HG03095 (cell line): ENCODE results near the gene KPNA3.
"Not testable (repeated sequence)": the region's sequence is repeated elsewhere in the genome, so short reads cannot be mapped to it uniquely, and the experiment has no call there.

Source experiments
- ATAC-seq: cut with Tn5 transposase; IDR thresholded peaks from one replicate; pipeline ENCODE4 v1.9.1; 2021; ENCODE audit warnings: moderate library complexity; ENCODE audit not compliant: unreplicated experiment

The KPNA3 gene

DNA sequence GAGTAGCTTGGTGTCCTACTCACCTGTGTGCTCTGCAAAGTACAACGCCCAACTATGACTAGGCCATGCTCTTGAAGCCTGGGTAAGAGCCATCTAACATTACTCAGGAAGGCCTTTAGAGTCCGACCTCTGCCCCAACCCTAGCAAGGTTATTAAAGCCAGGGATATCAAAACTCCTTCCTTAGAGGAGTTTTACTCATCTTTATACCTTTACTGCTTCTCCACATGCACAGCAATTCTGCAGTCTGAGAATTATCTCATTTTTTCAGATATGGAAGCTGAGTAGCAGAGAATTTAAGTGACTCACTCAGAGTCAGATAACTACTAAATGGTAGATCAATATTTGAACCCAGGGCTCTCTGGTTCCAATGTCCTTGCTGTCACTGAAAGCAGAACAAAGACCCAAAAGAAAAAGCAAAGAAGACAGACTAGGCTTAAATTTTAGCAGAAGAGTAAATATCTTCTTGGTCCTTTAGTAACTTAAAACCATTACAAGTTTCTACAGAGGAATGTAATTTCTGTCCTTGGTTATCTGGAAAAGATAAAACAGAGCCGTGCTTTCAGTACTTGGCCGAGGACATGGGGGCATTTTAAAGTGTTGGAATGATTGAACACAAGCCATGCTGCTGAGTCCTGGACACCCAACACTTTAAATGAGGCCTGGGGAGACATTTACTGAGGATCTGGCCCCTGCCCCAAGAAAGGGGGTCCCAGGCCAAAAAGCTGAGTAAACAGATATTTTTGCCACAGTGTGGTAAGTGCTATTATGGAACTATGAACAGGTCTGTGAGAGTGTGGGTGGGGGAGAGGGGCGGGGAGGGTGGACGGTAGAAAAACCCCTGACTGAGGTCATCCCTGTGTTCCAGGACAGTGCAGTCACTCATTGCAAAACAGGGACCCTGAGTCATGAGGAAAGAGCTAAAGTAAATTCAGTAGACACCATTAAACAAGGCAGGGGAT is 18.4 kb upstream of the KPNA3 start:
- ATAC-seq: no peak

DNA sequence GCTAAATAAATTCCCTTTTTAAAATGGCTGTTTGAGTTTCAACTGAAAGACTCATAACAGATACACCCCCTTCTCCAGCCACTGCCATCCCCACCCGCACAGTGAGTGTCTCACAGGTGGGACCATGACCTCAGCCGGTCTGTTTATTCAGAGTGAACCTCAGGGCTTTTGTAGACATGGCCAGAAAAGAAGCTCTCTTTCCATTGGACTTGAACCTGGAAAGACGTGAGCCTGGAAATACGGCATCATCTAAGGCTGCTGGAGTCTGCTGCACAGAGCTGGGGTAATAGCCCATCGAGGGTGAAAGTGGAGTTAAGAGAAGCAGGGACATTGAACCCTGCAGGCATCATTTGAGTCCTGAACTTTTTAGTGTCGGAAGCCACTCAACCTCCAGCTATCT is 15.2 kb upstream of the KPNA3 start:
- ATAC-seq: no peak

DNA sequence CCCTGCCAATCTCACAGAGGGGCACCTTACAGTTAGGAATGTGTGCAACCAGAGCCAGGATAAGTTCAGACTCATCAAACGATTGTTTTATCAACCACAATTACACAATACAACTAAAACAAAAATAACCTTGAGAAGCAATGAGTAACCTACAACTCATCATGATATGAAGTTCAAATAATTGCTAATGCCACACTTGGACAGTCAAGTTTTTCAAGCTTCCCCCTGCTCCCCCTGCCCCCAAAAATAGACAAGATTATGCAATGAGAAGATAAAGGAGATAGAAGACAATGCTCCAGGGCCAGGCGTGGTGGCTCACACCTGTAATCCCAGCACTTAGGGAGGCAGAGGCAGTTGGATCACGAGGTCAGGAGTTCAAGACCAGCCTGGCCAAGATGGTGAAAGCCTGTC is 13.6 kb upstream of the KPNA3 start:
- no peak for ATAC-seq

DNA sequence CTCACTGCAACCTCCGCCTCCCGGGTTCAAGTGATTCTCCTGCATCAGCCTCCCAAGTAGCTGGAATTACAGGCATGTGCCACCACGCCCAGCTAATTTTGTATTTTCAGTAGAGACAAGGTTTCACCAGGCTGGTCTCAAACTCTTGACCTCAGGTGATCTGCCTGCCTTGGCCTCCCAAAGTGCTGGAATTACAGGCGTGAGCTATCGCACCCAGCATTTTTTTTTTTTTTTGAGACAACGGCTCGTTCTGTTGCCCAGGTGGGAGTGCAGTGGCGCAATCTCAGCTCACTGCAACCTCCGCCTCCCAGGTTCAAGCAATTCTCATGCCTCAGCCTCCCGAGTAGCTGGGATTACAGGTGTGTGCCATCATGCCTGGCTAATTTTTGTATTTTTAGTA is 10.6 kb upstream of the KPNA3 start:
- ATAC-seq: not testable (repeated sequence)

DNA sequence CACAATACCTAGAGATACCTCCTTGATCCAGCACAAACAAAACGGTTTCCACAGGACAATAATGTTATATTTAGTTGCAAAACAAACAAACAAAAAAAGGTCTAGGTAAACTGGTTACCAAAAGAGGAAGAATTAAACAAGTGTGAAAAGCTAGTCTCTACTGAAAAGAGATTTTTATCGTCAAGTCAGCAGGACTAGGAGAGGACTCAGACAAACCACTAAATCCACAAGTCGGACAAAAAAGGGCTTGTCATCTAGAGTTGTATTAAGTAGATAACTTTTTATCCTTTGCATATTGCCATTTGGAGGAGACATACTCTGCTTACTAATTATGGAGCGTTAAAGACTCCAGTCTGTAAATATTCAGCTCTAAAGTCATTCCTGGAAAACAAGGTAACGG is 9.9 kb upstream of the KPNA3 start:
- no peak for ATAC-seq

DNA sequence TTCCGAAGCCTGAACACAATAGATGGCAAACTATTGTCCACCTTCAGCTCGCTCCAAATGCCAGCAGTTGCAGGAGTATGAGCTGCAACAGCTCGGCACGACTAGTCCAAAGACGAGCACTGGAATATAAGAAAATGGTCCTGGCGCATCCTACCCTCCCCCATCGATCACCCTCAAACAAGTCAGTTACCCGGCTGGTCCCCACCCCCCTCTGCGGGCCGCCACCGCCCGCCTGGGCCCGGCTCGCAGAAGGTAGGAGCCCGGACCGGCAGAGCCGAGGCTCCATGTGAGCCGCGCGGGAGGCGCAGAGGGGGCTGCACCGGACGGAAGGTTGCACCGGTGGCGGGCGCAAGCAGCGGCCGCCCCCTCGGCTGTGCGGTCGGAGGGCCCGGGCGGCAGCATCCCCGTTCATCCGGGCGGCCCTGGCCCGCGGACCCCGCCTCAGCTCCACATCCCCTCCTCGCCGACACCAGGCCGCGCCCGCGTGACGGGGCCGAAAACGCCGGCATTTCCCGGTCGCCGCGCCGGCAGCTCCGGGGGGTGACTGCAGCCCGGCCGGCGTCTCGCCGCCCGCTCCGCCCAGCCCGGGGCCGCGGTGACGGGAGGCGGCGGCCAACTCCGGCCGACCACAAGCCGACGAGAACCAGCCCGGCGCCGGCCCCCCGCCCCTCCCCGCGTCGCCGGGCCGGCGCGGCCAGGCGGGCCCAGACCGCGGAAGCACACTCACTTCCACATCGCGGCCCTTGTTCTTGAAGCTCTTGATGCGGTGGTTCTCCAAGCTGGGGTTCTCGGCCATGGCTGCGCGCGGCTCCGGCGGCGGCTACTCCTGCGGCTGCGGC is 552 bp downstream of the KPNA3 start:
- peak; percentile 16 for ATAC-seq

DNA sequence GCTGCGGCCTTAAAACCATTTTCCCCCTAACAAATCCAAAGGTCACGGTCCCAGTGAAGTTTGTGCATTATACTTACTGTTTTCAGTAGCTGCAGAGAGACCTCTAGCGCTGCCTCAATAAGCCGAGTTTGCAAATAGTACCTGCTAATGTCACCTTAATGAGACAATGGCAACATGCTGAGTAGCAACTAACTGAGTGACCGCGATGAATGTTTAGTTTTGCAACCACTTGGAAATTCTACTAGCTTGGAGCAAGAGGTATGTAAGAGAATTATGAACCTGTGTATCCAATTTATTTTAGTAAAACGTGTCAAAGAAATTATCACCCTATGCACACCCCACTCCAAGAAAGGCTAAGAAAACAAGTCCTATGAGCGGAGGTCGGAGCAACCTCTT is 1.2 kb downstream of the KPNA3 start:
- ATAC-seq: peak; percentile 22

DNA sequence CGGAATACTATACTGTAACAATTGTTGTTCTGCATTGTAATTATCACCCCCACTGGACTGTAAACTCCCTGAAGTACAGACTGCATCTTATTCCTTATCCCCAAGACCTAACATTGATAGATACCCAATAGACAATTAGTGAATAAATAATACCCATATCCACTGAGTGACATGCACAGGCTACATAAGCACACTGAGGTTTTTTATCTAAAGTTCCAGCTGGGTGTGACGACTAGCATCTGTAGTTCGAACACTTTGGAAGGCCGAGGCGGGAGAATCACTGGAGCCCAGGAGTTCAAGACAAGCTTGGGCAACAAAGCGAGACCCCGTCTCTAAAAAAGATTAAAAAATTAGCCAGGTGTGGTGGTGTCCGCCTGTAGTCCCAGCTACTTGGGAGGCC is 2.5 kb downstream of the KPNA3 start:
- ATAC-seq: no peak

DNA sequence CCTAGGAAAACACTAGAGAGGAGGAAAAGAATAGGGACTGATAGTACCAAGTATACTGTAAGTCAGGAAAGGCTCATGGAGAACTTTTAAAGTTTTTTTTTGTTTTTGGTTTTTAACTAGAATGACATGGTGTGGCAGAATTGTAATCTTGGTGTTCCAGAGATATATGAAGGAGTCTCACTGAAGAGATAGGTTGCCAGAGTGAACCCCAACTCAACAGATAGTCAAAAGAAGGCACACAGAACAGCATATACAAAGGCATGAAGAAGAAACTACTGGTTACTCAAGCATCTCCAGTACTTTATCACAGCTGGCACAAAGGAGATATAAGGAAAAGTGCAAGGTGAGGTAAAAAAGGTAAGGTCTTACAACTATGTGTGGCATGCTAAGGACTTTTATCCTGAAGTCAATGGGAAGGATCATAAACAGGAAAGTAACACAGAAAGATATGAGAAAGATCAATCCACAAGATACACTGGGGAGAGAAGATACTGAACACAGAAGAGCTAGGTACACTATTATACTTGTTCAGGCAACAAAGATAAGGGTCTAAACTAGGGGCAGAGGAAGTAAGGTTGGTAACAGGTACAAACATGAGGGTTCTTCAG is 6.0 kb downstream of the KPNA3 start:
- ATAC-seq: no peak

DNA sequence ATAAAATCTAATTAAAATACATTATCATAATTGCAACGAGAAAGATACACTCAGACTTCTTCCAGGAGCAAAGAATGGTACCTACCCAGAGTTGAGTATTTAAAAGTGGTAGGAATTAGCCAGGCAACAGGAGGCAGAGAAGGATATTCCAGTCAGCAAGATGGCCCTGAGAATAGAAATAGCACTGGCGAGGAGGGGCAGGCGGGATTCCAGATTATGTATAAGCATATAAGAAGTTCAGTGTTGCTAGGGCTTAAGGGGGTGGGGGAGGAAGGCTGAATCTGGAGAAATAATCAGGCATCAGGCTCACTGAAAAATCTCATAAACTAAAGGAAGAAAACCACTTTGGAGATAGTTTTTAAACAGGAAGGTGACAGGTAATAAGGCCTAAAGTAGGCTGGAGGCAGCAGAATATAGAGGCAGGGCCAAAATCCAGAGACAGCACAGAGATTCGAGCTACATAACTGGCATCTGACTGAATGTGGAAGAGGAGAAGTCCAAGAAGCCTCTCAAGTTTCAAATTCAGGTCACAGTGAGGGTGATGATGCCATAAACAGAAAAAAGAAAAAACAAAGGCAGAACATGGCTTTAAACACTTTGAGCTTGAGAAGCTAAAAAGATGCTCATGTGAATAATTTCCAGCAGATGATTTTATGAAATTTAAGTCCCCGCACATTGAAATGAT is 7.5 kb downstream of the KPNA3 start:
- ATAC-seq: no peak

DNA sequence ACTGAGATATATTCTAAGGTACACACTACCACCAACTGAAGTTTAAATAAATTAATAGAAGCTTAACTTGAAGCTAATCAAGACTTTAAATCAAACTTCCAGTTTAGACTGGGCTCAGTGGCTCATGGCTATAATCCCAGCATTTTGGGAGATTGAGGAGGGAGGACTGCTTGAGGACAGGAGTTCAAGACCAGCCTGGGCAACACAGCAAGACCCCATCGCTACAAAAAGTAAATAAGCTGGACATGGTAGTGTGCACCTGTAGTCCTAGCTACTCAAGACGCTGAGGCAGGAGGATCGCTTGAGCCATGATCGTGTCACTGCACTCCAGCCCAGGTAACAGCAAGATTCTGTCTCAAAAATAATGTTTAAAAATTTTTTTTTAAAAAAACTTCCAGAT is 8.6 kb downstream of the KPNA3 start:
- no peak for ATAC-seq

DNA sequence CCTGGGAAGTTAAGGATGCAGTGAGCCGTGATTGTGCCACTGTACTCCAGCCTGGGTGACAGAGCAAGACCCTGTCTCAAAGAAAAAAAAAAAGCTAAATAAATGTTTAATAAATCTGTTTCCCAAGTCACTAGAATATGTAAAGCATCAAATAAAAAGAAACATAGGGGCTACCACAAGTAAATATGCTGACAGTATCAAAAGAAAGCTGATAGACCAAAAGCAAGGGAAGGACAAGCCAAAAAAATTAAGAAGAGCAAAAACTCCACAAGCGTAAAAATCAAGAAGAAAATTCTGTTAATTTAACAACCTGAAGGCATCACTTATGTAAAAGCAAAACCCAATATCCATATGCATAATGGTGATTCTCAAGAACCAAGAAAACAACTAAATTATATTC is 9.7 kb downstream of the KPNA3 start:
- ATAC-seq: no peak

DNA sequence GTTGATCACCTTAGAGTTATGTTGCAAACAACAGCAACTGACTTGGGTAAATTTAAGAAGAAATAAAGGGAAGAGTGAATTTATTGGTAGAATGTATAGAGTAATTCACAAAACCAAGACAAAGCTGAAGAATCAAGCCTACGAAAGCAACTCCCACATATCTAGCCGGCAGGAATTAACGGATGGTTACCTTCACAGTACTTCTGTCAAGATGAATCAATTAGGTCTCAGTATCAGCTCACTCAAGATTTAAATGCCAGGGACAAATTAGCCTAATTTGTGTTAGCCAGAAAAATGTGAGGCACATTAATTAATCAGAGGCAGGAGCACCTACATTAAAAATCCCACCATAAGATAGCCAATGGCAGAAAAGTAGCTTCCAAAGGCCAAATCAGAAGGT is 10.7 kb downstream of the KPNA3 start:
- no peak for ATAC-seq

DNA sequence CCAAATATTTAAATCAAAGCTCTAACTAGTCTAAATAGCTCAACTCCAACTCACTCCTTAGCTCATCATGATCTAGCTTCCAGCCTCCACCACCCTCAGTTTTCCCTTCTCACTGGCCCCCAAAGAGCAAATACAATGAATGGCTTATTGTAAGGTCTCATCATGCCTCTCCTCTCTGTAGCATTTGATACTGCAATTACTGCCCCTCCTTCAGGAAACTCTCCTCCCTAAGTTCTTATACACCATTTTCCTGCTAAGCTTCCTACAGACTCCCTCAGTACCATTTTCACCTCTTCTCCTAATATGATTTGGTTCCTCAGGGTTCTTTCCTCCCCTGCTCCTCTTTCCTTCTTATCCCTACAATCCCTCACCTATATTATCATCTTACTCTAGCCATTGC is 12.8 kb downstream of the KPNA3 start:
- no peak for ATAC-seq

DNA sequence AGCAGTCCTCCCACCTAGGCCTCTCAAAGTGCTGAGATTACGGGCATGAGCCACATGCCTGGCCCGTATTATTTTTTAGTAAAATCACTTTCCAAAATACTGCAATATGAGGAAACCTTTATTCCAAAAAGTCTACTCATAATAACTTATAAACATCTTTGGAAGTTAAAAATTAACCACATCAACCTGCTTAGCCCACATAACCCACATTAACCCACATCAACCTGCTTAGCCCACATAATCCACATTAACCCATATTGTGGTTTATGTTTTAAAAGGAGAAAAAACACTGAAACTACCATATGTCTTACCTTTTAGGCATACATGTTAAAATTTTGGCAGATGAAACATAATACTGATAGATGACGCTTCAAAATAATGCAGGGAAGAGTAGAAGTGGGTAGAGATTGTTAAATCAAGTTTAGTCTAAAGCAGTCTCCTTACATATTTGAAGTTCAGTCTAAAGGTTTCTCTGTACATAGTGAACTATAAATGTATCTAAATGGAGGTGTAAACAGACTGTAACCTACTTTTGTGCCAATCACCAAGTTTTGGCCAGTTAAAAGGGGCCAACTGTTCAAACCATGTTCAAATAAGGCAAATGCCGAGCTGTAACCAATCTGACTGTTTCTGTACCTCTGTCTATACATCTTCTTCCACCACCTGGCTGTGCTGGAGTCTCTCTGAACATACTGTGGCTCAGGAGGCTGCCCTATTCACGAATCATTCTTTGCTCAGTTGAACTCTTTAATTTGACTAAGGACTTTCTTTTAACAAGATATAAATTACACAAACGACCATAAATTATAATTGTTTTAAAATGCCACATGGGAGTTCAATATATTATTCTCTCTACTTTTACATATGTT is 14.5 kb downstream of the KPNA3 start:
- ATAC-seq: no peak

DNA sequence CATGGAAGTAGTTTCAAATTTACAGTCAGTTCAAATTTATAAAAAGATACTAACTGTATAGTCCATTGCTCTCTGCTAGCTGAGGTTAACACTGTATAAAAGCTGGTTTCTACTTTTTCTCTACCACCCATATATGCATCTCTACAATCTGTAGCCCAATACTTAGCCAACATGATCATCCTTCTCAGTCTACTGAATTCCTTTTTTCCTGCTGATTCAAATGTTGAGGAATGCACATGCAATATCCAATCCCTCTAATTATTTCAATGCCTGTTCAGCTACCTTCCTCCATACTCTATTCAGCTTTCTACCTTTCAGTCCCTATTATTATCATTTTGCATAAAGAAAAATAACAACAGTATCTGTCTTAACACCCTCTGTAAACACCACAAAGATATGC is 15.6 kb downstream of the KPNA3 start:
- ATAC-seq: no peak

DNA sequence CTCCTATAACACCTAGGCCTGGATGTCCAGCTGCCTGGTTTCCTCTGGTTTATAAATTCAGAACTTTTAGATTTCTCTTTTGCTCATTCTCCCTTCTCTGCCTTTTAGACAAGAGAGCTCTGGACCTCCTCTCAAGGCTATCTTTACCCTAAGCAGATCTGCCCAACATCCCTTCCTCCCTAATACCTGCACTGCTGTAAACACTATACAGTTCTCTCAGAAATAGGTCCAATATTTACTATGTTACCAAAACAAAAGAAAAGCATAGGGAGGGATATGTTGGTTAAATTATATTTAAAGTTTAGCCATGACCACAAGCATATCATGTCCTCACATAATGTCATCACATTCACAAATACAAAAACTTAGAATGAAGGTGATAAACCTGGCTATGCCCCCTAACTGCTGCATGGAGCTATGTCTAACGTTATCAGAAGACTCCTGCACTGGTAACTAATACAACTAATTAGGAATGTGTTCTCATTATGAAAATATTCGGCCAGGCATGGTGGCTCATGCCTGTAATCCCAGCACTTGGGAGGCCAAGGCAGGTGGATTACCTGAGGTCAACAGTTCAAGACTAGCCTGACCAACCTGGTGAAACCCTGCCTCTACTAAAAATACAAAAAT is 18.0 kb downstream of the KPNA3 start:
- no peak for ATAC-seq

DNA sequence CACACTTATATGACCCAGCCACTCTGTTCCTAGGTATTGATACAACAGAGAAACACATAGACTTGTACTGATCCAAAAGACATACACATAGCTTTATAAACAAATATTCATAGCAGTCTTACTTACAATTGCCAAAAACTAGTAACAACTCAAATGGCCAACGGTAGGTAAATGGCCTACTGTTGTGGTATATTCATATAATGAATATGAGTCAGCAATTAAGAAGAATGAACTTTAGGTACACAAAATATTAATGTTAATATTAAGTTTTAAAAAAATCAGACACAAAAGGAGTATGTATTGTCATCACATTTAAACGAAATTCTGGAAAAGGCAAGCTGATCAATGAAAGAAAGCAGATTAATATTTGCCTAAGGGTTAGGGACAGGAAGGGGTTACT is 19.7 kb downstream of the KPNA3 start:
- ATAC-seq: no peak

DNA sequence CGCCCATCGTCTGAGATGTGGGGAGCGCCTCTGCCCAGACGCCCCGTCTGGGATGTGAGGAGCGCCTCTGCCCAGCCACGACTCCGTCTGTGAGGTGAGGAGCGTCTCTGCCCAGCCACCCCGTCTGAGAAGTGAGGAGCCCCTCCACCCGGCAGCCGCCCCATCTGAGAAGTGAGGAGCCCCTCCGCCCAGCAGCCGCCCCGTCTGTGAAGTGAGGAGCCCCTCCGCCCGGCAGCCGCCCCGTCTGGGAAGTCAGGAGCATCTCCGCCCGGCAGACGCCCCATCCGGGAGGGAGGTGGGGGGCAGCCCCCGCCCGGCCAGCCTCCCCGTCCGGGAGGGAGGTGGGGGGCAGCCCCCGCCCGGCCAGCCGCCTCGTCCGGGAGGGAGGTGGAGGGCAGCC is 30.7 kb downstream of the KPNA3 start:
- not testable (repeated sequence) for ATAC-seq

DNA sequence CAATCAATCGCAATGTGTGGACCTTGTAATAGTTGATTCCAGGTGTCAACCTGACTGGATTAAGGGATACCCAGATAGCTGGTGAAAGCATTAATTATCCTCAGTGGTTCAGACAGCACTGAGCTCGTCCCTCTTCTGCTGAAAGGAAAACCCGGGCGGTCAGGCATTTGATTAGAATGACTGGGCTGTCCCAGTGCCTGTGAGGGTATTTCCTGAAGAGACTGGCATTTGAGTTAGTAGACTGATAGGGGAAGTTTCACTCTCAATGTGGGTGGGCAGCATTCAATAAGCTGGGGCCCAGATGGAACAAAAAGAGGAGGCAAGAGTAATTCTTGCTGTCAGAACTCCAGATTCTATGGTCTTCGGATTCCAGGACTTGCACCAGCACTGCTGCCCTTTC is 31.9 kb downstream of the KPNA3 start:
- ATAC-seq: no peak
